CD4-positive, alpha-beta memory T cell (primary cell): ENCODE results near the gene SLC9C2. TPM values are rescaled to one million over a fixed set of nuclear protein-coding genes. Genes with fewer than 3 reads are reported as not detected.
"Not testable (repeated sequence)": the region's sequence is repeated elsewhere in the genome, so short reads cannot be mapped to it uniquely, and the experiment has no call there.

Experiments
- CTCF ChIA-PET: fragments of 350-600 bp; sonication (Branson Sonifier 250); formaldehyde crosslinking; loops from one replicate; lab custom pipeline; 2021; ENCODE audit warnings: inconsistent platforms; ENCODE audit not compliant: partially characterized antibody; lab: Charles Lee
- POLR2A ChIA-PET: fragments of 350-600 bp; sonication (Branson Sonifier 250); formaldehyde crosslinking; loops from one replicate; lab custom pipeline; 2021; ENCODE audit not compliant: partially characterized antibody; lab: Charles Lee
- DNase-seq, 5 donors: peaks; one replicate each; pipeline versions ENCODE4 v3.0.0 to v3.0.0-alpha.2; 2020 to 2022; ENCODE audit warnings: mixed read lengths in 1 of 5
- H3K27ac ChIP-seq: one replicate; pipeline ENCODE4 v1.7.0; 2013; ENCODE audit warnings: low read depth, low read length
- H3K27me3 ChIP-seq: 2 replicates; pipeline ENCODE4 v1.7.0; 2013; ENCODE audit warnings: mild to moderate bottlenecking, low read length, moderate library complexity; ENCODE audit not compliant: insufficient read depth
- H3K36me3 ChIP-seq: 2 replicates; pipeline ENCODE4 v1.7.0; 2013; ENCODE audit warnings: mild to moderate bottlenecking, low read length, moderate library complexity; ENCODE audit not compliant: insufficient read depth
- H3K4me1 ChIP-seq: 2 replicates; pipeline ENCODE4 v1.7.0; 2013; ENCODE audit warnings: mild to moderate bottlenecking, low read length, moderate library complexity; ENCODE audit not compliant: insufficient read depth
- H3K4me3 ChIP-seq, 2 donors: one replicate each; pipeline ENCODE4 v1.7.0; 2013; ENCODE audit warnings: low read length in 2 of 2, mild to moderate bottlenecking in 1 of 2
- H3K9me3 ChIP-seq, 2 donors: one replicate each; pipeline ENCODE4 v1.7.0; 2013; ENCODE audit warnings: low read length in 2 of 2, control low read depth in 1 of 2; ENCODE audit not compliant: control insufficient read depth in 1 of 2
- H3K27ac Mint-ChIP-seq, 7 donors: one replicate each; pipeline ENCODE4 v1.8.0; 2020 to 2021; ENCODE audit warnings: mixed read lengths in 7 of 7, mild to moderate bottlenecking in 6 of 7, inconsistent platforms in 3 of 7, moderate library complexity in 3 of 7
- H3K27me3 Mint-ChIP-seq, 2 donors: one replicate each; pipeline ENCODE4 v1.8.0; 2020 to 2021; ENCODE audit warnings: mixed read lengths in 2 of 2
- H3K36me3 Mint-ChIP-seq, 2 donors: one replicate each; pipeline ENCODE4 v1.8.0; 2020 to 2021; ENCODE audit warnings: mixed read lengths in 2 of 2, inconsistent platforms in 1 of 2, mild to moderate bottlenecking in 1 of 2
- H3K4me1 Mint-ChIP-seq, 4 donors: one replicate each; pipeline ENCODE4 v1.8.0; 2020 to 2021; ENCODE audit warnings: mixed read lengths in 4 of 4, mild to moderate bottlenecking in 1 of 4
- H3K4me3 Mint-ChIP-seq, 8 donors: one replicate each; pipeline ENCODE4 v1.8.0; 2020 to 2021; ENCODE audit warnings: mixed read lengths in 8 of 8, mild to moderate bottlenecking in 7 of 8, moderate library complexity in 6 of 8, inconsistent platforms in 3 of 8
- H3K9me3 Mint-ChIP-seq, 8 donors: one replicate each; pipeline ENCODE4 v1.8.0; 2020 to 2021; ENCODE audit warnings: mixed read lengths in 8 of 8, mild to moderate bottlenecking in 5 of 8, inconsistent platforms in 3 of 8, moderate library complexity in 1 of 8
- intact Hi-C: fragments of 100-400 bp; cut with micrococcal nuclease; formaldehyde crosslinking; loops from one replicate; pipeline ENCODE4 v1.15.1; 2023
- polyA plus RNA-seq, 2 donors: library from polyadenylated mRNA; unstranded; fragments of 300-500 nt; fragmentation: Illumina TruSeq; gene quantifications; one replicate each; pipeline ENCODE4 v1.2.3, GENCODE V29; 2021
- total RNA-seq, 2 experiments: library from RNA; stranded (reverse); gene quantifications; one replicate each; pipeline ENCODE4 v1.2.3, GENCODE V29; 2021

Gene SLC9C2
- total RNA-seq (not detected), polyA plus RNA-seq (not detected)

- intact Hi-C loops: no loop called here
- H3K4me3 Mint-ChIP-seq: no peak within 1 kb of the TSS
Measured at GRCh38 chr1:173603056-173603591, at the start of gene SLC9C2. TSS of gene SLC9C2 (minus strand) at chr1:173603072. CDS start at chr1:173601776, 1,296 bp downstream.

GRCh38 chr1:173648880-173649605, 46.2 kb upstream of the SLC9C2 start:
- intact Hi-C loops: no loop called here
- Mint-ChIP-seq H3K27me3 (peaks cover 6 to 8% of the 10 kb centered on the region in 2 donors), H3K4me1 (no peaks in the 10 kb centered on the region), H3K27ac (no peak overlapping the region), H3K36me3 (no peaks in the 10 kb centered on the region), H3K9me3 (peaks cover 0 to 5% (median 3%) of the 10 kb centered on the region in 8 donors), H3K4me3 (no peak overlapping the region)
- no peaks in the 10 kb centered on the region for H3K4me1 ChIP-seq
- ChIA-PET POLR2A (no interaction called here), CTCF (no interaction called here)
- DNase-seq: no peak
- no peaks in the 10 kb centered on the region for H3K36me3 ChIP-seq
- no peaks in the 10 kb centered on the region for H3K9me3 ChIP-seq
- H3K27ac ChIP-seq: no peak overlapping the region
- no peak overlapping the region for H3K4me3 ChIP-seq
- H3K27me3 ChIP-seq: no peaks in the 10 kb centered on the region

More at GRCh38 chr1:173603056-173603591, at the start of gene SLC9C2:
- Mint-ChIP-seq H3K27ac (no peak within 1 kb of the TSS), H3K36me3 (no peaks in the 10 kb centered on the region), H3K27me3 (peaks cover 9 to 14% of the 10 kb centered on the region in 2 donors), H3K4me1 (peaks cover 0 to 5% (median 0%) of the 10 kb centered on the region in 4 donors), H3K9me3 (no peaks in the 10 kb centered on the region)
- H3K27ac ChIP-seq: no peak within 1 kb of the TSS
- POLR2A ChIA-PET: no interaction called here
- no peaks in the 10 kb centered on the region for H3K27me3 ChIP-seq
- H3K4me1 ChIP-seq: no peaks in the 10 kb centered on the region
- no peak within 1 kb of the TSS for H3K4me3 ChIP-seq
- CTCF ChIA-PET: interaction anchor here (1.3 kb wide), 1 partner anchor 11 kb away, joined by 3 read pairs; no protein-coding TSS in a partner anchor
- DNase-seq: no peak
- no peaks in the 10 kb centered on the region for H3K9me3 ChIP-seq
- H3K36me3 ChIP-seq: no peaks in the 10 kb centered on the region

GRCh38 chr1:173646656-173647055, 43.8 kb upstream of the SLC9C2 start:
- Mint-ChIP-seq H3K27me3 (peaks cover 1 to 3% of the 10 kb centered on the region in 2 donors), H3K4me3 (no peak overlapping the region), H3K9me3 (peaks cover 0 to 5% (median 1%) of the 10 kb centered on the region in 8 donors), H3K27ac (no peak overlapping the region), H3K36me3 (no peaks in the 10 kb centered on the region), H3K4me1 (no peaks in the 10 kb centered on the region)
- H3K27me3 ChIP-seq: no peaks in the 10 kb centered on the region
- H3K27ac ChIP-seq: no peak overlapping the region
- ChIA-PET POLR2A (no interaction called here), CTCF (no interaction called here)
- H3K4me3 ChIP-seq: no peak overlapping the region
- no peaks in the 10 kb centered on the region for H3K36me3 ChIP-seq
- no peak for DNase-seq
- no peaks in the 10 kb centered on the region for H3K9me3 ChIP-seq
- H3K4me1 ChIP-seq: no peaks in the 10 kb centered on the region
- intact Hi-C loops: no loop called here

GRCh38 chr1:173642450-173643139, 39.7 kb upstream of the SLC9C2 start:
- POLR2A ChIA-PET: interaction anchor here (0.6 kb wide), 1 partner anchor 53 kb away, joined by 3 read pairs; no protein-coding TSS in a partner anchor
- H3K9me3 ChIP-seq, H3K36me3 ChIP-seq, DNase-seq, intact Hi-C loops, CTCF ChIA-PET, H3K36me3 Mint-ChIP-seq, H3K9me3 Mint-ChIP-seq, H3K4me3 ChIP-seq, H3K27ac Mint-ChIP-seq, H3K4me1 Mint-ChIP-seq, H3K27me3 ChIP-seq, H3K27me3 Mint-ChIP-seq, H3K4me1 ChIP-seq, H3K4me3 Mint-ChIP-seq, H3K27ac ChIP-seq: not testable (repeated sequence)

- H3K4me1 ChIP-seq: no peaks in the 10 kb centered on the region
- H3K36me3 ChIP-seq: no peaks in the 10 kb centered on the region
- Mint-ChIP-seq H3K27me3 (peaks cover 0 to 1% of the 10 kb centered on the region in 2 donors), H3K27ac (no peak overlapping the region), H3K36me3 (no peaks in the 10 kb centered on the region), H3K4me1 (no peaks in the 10 kb centered on the region), H3K4me3 (no peak overlapping the region), H3K9me3 (peaks cover 0 to 9% (median 5%) of the 10 kb centered on the region in 8 donors)
- CTCF ChIA-PET: no interaction called here
- no peak overlapping the region for H3K4me3 ChIP-seq
- H3K27me3 ChIP-seq: no peaks in the 10 kb centered on the region
- no peaks in the 10 kb centered on the region for H3K9me3 ChIP-seq
- POLR2A ChIA-PET: no interaction called here
- intact Hi-C loops: no loop called here
- H3K27ac ChIP-seq: no peak overlapping the region
- DNase-seq: no peak
Measured at GRCh38 chr1:173639102-173639501, 36.2 kb upstream of the SLC9C2 start.

- Mint-ChIP-seq H3K4me1 (no peaks in the 10 kb centered on the region), H3K36me3 (no peaks in the 10 kb centered on the region), H3K27ac (no peak overlapping the region), H3K27me3 (peaks cover 0 to 1% of the 10 kb centered on the region in 2 donors), H3K9me3 (peaks cover 0 to 9% (median 5%) of the 10 kb centered on the region in 8 donors), H3K4me3 (no peak overlapping the region)
- intact Hi-C loops: no loop called here
- H3K4me3 ChIP-seq: no peak overlapping the region
- H3K27ac ChIP-seq: no peak overlapping the region
- ChIA-PET CTCF (no interaction called here), POLR2A (no interaction called here)
- H3K36me3 ChIP-seq: no peaks in the 10 kb centered on the region
- no peaks in the 10 kb centered on the region for H3K27me3 ChIP-seq
- no peaks in the 10 kb centered on the region for H3K9me3 ChIP-seq
- DNase-seq: no peak
- H3K4me1 ChIP-seq: no peaks in the 10 kb centered on the region
Measured at GRCh38 chr1:173638043-173639021, 35.5 kb upstream of the SLC9C2 start.
